HG02678 (cell line): ENCODE measurements around the gene WFS1.

ENCODE experiments used
- ATAC-seq: cut with Tn5 transposase; IDR thresholded peaks from one replicate; pipeline ENCODE4 v1.9.1; 2021; ENCODE audit warnings: mild to moderate bottlenecking, moderate library complexity; ENCODE audit not compliant: unreplicated experiment

Gene WFS1

DNA sequence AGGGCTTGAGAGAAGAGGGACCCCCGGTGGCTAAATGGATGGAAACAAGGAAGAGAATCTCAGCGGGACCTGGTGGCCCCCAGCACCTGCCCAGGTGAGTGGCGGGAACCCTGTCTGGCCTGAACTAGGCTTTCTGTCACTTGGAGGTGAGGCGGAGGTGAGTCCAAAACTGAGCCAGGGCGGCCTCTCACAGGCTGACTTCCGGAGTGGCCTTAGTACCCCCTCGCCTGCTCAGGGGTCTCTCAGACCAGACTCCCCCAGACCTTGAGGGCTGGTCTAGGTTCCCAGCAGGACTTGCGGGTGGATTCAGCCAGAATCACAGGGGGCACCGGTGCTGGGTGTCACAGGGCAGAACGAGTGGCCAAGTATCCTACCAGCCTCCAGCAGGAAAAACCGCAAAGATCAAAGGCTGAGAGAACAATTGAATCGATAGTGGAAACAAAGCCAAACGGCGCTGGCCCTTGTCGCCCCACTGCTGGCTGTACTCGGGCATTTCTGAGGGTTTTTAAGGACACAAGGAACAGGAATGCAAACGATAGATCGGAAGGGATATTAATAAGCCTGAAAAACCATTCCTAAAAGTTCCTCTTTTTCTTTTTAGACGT is 67.8 kb downstream of the WFS1 start:
- no peak for ATAC-seq

DNA sequence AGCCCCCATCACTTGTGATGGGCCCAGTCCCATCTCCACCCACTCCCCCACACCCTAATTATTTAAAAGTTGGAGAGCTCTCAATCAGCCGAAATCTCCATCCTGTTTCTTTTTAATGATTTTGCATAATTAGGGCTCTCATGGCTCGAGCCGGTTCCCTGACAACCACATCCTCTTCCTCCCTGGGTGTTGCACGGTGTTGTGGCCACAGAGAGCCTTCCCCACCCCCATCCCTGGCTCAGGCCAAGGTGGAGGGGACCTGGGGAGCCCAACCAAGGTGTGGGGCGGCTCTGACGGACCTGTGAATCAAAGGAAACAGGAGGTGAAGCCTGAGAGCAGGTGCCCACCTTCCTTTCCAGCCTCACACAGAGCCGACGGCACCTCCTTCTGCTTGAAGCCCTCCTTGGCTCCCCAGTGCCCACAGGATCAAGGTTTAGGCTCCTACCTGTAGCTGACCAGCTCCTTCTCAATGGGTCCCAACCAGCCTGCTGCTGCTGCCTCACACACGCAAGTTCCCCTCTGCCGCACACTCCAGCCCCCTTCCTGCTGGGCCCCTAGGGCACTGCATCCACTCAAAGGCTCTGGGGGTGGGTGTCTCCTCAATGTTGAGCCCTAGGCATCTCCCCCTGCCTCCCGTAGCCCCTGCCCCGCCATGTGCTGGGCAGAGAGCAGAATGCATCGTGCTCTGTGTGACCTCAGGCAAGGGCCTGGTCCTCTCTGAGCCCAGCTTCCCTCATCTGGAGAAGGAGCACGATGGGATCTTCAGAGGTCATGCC is 68.7 kb downstream of the WFS1 start:
- ATAC-seq = no peak

DNA sequence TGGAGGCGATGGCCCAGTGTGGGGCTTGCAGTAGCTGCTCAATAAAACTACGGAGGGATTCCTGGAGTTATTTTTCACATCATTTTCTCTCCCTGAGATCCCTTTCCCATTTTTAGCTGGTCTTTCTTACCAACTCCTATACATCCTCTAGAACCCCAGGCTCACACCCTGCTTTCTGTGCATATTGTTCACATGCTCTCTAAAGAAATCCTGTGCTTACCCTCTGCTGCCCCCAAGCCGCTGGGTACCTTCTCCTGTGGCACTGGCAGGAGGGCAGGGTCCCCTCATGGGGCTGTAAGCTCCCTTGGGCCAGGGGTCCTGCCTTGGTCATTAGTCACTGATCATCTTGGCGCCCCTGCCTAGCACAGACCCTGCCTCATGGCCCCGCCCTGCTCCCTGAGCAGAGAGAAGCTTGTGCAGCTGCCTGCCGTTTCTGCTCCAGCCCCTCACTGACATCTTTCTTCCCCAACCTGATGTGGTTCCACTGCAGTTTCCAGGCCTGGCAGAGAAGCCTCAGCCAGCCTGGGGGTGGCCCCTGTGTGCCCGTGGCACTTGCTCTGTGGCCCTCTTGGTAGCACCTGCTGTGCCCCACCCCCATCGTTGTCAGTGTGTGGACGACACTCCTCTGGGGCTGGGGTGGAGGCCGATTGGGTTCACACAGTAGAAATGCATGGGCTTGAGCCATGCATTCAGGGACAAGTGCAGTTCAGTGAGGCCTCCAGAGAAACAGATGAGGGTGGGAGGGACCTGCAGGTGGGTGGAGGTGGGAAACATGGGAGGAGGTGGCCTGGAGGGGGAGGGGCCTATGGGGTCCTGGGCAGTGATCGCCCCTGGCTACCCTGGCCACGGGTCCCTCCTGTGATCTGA is 69.5 kb downstream of the WFS1 start:
- ATAC-seq = no peak

DNA sequence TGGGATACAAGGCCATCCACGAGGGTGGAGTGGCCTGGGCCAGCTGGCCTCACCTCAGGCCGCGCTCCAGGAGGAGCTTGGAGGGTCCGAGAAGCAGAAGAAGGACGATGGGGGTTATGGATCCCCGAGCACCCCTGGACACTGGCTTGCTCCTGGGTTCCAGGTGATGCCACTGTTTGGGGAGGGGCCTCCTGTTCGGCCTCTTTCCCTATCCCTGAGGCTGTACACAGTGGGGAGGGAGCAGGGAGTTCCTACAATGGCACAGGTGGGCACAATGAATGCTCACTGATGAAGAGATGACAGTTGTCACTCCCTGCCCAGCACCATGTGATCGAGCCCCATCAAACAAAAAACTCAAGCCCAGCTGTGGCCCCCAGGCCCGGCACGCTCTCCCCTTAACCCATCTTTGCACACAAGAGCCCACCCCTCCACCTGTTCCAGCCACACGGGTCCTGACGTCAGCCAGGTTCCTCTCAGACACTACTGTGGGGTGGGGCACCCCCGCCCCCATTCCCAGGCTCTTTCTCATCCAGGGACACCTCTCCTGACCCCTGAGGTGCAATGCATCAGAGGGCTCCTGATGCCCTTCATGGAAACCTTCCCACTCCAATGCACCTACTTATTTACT is 70.3 kb downstream of the WFS1 start:
- ATAC-seq = no peak

DNA sequence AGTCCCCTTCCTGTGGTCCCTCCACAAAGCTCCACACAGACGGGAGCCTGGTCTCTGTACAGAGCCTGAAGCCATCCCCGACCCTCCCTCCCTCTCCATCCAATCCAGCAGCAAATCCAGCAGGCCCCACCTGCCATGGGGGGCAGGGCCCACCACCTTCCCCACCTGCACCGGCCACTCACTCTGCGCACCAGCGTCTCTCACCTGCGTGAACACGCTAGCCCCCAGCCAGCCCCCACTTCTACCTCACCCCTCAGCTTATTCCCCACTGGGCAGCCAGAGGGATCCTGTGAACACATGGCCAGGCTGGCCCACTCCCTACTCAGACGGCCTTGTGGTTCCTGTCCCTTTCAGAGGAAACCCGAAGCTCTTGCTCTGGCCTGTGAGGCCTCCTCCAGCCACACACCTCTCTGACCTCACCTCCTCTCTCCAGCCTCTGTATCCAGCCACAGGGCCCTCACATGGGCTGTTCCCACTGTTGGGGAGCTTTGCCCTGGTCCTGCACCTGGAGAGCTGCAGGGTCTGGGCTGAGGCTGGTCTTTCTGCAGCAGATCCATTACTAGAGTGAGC is 70.9 kb downstream of the WFS1 start:
- ATAC-seq = no peak

DNA sequence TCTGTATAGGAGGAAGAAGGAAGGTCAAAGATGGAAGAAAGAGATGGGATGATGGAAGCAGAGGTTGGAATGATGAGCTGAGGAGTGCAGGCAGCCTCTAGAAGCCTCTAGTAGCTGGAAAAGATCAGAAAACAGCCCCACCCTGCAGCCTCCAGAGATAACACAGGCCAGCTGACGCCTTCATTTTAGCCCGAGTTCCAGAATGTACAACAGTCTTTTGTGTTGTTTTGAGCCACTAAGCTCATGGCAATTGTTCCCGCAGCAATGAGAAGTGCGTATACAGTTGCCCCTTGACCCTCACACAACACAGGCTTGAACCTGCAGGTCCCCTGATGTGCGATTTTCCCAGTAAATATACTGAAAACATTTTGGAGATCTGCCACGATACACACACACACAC is 72.0 kb downstream of the WFS1 start:
- no peak for ATAC-seq

DNA sequence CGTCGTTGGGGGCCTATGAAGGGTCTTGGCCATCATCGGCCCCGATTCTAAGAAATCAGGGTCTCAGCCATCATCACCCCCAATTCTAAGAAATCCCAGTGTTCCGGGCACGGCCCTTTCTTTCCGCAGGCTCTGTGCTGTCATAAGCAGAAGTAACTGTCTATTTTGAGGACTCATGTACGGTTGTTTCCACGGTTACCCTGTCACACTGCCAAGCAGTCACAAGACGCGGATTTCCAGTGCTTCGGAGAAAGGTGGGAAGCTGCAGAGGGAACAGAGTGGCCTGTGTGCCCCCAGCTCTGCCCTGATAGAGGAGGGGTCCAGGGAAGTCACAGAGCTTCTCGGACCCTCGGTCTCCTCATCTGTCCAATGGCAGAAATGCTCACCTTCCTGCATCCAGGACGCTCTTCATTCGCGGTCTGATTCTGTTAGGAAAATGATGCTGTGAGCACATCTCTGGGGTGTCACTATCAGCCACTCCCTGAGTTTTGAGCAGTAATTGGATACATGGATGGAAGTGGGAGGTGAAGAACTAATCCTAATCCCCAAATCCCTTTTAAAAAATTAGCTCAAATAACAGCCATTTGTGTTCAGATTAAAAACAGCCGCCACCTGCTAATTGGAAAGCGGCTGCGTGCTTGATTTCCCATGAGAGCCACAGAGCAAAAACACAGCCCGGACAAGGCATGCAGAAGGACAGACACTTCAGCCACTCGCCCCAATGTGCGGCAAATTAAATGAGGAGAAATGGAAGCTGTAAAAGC is 73.1 kb downstream of the WFS1 start:
- ATAC-seq = no peak

DNA sequence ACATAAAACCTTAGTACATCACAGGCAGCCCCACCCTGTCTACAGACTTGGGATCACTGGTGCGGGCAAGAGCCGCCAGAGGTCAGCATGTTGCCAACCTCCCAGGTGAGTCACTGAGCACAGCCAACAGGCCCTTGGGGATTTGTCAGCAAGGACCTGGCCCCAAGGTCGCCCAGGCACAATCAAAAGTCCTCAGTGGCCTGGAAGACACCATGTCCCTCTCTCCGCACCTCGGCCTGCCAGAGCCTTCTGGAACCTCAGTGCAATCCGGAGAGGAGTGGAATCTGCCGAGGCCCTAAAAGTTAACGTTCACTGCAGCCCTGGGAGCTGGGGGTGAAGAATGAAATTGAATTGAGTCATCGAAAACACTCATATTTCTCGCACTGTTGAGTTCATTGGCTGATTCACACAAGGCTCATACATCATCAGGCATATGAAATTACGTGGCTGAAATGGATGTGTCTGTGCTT is 74.3 kb downstream of the WFS1 start:
- ATAC-seq = no peak

DNA sequence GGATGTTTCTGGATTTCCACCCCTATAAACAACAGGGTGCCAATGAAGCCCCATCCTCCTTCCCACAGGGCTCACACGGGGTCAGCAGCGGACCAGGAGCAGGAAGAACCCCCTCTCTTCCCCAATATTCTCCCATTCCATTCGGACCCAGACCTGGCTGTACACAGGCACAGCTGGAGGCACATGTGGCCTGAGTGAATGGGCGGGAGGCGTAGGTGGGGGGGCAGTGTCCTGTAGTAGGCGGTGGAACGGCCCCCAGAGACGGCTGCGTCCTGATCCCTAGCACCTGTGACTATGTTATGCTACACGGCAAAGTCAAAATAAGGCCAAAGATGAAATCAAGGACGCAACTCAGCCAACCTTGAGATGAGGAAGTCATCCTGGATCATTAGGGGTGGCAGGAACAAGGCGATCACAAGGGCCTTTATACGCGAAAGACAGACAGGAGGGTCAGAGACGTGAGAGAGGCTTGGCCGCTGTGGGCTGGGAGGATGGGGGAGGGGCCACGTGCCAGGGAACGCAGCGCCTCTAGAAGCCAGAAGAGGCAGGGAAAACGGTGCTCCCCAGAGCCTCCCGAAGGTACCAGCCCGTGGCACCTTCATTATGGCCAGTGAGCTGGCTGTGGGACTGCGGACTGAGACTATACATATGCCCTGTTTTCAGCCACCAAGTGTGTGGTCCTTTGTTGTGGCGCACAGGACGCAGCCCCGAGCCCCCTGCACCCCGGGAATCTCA is 75.6 kb downstream of the WFS1 start:
- no peak for ATAC-seq

DNA sequence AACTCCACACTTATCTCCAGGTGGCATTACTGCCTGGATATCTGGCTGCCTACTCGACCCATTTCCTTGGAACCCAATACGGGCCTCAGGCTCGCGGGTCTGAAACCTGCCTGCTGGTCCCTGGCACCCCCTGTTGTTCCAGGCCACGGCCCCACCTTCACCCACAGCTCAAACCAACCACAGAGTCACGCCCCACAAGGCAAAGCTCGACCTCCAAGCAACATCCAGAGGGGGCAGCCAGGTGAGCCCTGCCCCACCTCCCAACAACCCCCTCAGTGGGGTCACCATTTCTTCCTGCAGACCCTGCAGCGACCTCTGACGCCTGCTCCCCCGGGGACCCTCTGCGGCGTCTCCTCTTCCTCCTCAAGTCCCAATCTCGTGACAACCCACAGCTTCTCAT is 76.2 kb downstream of the WFS1 start:
- no peak for ATAC-seq

DNA sequence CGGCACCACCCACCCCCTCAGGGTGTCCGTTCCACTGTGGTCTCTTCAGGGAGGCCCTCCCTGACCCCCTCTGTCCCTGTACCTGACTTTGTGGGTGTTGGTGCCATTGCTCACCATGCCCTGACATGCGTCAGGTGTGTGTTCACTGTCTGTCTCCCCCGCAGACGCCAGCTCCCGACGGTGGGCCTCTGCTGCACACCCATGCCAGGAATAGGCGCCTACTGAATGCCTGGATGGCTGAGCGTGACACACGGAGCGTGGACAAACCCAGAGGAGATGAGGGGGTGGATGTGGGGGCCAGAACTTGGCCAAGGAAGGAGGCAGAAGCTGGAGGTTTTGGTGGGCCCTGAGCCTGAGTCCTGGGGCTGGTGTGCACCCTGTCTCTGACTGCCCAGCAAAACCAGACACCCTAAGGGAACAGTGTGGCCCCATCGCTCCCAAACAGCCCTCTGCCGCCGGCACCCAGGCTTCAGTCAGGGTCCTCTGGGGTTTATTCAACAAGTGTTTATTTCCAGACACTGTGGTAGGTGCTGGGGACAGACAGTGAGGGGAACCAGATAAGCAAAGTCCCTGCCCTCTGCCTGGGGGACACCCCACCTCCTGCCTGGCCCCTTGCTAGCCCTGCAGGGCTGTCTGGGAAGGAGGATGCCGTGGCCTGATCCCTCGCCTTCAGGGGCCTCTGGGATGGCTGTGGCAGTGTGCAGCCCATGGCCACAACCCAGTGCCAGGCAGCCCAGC is 76.9 kb downstream of the WFS1 start:
- ATAC-seq = no peak

DNA sequence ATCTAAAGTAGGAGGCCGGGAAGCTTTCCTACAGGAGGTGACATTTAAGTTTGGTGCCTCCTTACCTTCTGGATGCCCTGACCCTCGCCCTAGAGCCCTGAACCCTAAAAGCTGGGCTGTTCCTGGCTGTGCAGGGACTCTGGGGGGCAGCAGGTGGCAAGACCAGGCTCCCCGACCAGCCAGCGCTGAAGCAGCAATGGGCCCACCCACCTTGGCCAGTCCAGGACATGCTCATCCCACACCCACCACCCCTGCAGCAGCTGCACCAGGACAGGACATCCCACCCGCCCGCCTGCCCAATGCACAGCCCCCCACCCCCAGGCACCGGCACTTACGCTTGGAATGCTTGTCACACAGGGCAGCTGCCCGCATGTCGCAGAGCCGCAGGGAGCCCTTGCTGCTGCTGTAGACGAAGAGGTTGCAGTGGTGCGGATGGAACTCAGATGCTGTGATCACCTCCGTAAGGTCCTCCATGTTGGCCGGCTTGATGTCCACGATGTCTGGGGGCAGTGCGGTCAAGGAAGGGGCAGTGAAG is 77.9 kb downstream of the WFS1 start:
- no peak for ATAC-seq

DNA sequence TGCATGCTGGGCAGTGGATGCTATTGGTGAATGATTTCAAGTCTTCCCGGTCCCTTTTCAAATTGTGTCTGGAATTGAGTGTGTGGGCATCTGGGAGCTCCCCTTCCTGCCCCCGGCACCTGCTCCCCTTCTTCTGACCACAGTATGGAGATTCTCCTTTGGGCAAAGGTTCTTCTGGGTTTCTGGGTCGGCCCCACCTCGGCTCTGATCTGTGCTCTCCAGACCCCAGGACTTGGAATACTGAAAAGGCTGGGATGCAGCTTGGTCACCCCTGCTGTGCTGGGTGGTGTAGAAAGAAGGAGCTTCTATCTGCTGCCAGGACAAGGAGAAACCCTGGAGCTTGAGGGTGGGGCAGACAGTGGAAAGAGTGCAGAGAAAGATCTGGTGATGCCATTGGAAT is 78.8 kb downstream of the WFS1 start:
- no peak for ATAC-seq

DNA sequence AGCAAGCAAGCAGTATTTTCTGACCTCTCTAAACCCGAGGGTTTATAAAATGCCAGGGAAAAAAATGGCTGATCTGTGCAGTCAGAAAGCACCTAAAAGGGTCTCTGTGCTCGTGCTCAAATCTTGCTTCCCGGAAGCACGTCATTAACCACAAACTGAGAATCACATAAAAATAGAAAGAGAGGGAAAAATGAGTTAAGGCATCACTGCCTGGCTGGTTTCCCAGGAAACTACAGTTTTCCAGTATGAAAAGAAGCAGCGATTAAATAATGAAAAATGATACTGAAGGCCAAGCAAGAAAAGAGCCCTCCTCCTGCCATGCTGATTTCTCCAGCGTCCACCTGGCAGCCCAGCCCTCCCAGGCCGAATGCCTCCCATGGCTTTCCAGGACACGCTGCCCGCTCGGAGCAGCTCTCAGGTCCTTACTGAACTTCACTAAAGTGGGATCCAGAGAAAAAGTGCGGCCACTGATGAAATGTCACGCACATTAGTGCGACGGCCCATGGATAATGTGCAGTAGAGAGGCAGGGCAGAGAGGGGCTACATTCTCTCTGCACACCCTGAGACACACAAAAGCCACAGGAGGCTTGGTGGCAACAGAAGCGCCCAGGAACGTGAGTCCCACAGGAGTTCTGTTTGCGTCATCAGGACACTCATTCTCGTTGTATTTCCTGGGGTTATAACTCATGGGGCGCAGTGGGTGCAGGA is 80.4 kb downstream of the WFS1 start:
- ATAC-seq = no peak

DNA sequence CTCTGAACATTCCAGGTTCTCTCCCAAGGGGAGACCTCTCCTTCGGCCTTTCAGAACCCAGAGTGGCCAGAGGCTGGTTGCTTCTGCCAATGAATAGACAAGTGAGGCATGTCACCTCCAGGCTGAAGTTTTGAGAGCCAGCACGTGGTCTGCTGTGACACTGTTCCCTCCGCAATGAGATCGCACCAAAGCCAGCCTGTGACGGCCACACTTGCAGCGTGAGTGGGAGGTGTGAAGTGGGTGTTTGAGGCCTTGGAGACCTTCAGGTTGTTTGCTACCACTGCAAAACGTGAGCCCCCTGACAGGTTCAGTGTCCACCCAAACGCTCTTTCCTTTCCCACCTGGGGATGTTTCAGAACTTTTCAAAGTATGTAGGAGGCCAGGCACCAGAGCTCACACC is 81.0 kb downstream of the WFS1 start:
- no peak for ATAC-seq

DNA sequence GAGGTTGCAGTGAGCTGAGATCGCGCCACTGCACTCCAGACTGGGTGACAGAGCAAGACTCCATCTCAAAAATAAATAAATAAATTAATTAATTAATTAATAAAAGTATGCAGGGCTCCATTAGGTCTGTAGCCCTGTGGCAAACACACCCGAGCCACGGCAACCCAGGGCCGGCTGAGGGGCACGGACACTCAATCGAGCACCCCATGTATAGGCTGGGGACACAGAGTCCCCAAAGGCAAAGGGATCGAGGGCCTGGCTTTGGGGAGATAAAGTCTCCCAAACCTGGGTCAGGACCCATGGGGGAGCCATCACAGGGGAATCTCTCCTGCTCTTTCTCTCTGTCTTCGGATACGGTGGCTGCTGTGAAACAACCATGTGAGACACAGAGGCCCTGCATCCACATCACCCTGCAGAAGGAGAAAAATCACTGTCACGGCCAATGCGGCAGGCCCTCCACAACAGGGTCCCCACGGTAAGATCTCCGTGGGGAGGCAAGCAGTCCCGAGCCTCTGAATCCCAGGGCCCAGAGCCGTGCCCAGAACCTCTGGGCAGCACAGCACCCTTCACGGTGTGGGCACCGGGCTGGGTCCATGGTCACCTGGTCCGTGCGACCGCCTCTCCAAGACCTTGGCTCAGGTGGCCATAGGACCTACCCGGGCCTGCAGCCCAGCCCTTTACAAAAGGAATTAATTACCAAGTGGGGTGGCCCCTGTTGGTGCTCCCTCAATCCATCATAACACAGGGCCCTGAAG is 81.8 kb downstream of the WFS1 start:
- no peak for ATAC-seq

DNA sequence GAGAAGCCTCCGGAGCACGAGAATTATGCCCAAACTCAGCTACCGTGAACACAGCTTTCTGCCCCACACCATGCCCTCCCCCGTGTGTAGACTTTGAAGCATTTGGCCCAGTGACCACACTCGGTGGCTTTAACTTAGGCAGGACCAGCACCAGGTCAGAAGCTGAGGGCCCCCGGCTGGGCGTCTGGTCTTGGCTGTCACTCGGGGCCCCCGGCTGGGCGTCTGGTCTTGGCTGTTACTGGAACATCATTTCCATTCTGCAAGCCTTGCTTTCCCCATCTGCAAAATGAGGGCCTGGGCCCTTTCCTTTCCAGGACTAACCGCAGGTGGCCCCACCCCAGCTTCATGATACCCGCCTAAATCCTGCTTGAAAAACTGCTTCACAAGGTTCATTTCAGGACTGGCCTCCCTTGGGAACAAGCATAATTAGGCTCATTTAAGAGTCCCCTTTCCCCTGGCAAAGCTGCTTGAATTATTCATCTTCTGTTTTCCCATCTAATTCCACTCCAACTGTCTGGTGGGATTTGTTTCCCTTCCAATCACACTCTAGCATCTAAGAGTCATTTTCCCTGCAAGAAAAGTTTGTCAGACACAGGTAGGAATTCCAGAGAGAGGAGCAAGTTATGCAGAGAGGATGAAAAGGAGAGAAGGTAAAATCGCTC is 82.5 kb downstream of the WFS1 start:
- ATAC-seq = no peak
